COLO829 (cell line): ENCODE results near the gene MAPKAP1.

Experiments
- DNase-seq: peaks from one replicate; pipeline ENCODE4 v3.0.0; 2012; ENCODE audit warnings: low spot score

The MAPKAP1 gene

DNA sequence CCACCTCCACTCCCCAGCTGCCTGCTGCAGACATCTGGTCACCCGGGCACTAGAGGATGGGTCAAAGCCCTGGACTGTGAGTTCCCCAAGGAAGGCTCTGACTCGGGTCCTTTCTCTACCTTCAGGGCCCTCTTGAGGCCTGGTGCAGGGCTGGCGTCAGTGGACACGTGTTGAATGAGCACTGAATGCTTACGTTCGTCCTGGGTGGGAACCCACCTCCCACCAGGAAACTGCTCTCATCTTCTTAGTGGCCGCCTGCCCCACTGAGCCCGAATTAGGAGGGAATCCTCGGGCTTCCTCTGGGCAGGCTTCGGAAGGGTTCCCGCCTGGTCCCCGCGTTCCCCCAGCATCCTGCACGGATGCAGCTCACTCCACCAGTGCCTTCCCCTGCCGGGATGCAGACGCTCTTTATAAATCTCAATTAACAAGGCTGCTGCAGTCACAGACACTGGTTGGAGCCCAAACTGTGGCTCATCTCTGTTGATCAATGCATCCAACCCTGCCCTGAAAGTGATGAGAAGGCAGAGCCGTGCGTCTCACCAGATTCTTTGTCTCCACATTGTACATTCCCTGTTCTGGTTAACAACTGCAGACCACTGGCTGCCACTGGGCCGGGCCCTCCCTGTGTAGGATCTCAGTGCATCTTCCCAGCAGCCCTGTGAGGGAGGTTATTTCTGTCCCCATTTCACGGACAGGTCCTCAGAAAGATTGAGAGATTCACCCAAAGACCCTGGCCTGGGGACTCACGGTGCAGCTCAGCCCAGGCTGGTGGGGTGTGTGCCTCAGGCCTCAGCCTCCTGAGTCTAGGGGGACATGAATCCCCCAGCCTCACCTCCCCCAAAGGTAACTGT, 276.6 kb downstream of the MAPKAP1 start:
- no peak for DNase-seq

GRCh38 chr9:125429476-125430160, 277.4 kb downstream of the MAPKAP1 start:
- no peak for DNase-seq

DNA sequence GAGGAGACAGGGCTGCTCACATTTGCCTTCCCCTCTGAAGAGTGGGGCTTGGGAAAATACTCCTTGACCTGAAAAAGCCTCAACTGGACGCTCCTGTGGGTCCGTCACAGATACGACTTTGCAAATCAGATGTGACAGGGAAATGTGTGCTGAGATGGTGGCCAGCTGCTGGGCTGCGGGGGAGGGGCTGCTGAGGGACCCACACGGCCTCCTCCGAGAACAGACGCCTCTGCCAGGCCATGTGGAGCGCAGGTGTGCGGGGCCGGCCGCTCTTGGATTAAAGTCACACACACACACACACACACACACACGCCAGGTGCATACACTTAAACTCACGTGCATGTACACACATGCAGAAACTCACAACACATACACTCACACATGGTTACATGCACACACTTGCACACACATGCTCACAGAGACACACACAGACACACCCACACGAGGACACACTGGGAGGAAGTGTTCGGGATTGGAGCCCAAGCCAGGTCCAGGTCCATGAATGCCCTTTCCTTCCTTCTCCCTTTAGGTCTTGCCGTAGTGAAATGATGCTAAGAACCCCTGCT, 278.0 kb downstream of the MAPKAP1 start:
- no peak for DNase-seq

DNA sequence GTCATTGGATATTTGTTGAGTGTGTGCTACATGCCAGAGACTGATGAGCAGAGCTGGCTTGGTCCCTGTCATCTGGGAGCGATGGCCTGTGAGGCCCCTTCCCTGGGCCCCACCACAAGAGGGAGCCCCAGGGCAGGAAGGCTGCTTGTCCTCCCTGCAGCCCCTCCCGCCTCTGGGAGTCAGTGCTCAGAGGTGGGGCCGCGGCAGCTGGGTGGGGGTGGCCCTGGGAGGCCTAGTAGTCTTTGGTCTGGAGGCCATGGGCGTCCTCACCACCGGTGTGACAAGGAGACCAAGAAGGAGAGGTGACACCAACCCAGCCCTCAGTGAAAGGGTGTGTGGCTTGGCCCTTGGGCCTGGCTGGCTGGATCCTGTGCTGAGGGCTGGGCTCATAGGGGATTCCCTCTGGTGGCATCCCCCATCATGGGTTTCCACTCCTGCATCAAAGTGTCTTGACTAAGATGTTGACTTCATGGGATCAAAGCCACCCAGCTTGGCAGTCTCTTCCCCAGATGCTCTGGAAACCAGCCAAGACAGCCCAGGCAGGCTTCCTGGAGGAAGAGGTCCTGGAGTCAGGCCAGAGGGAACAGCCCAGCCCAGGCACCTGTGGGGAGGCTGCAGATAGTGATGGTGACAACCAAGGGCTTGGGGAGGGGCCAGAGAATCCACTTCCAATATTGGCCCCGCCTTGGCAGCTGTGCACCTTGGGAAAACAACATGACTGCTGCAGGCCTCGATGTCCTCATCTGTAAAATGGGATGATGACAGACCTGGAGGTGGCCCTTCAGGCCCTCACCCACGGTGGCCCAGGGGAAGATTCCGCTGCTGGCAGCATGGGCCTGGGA, 278.7 kb downstream of the MAPKAP1 start:
- no peak for DNase-seq

GRCh38 chr9:125427556-125427955, 279.5 kb downstream of the MAPKAP1 start:
- no peak for DNase-seq

DNA sequence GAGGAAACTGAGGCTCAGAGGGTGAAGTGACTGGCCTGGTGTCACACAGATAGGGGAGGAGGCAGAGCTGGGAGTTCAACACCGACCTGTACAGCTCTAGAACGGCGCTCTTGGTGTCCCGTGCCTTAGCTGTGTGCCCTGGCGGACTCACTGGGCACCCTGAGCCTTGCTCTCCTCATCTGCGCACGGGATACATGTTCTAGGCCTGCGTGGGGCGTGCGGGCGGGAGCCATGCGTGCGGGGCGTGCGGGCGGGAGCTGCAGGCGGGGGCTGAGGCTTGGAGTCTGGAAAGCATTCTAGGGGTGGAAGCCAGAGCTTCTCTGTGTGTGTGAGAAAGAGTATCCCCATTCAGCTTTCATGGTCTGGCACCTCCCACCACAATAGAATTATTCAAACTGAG, 280.1 kb downstream of the MAPKAP1 start:
- DNase-seq = no peak

DNA sequence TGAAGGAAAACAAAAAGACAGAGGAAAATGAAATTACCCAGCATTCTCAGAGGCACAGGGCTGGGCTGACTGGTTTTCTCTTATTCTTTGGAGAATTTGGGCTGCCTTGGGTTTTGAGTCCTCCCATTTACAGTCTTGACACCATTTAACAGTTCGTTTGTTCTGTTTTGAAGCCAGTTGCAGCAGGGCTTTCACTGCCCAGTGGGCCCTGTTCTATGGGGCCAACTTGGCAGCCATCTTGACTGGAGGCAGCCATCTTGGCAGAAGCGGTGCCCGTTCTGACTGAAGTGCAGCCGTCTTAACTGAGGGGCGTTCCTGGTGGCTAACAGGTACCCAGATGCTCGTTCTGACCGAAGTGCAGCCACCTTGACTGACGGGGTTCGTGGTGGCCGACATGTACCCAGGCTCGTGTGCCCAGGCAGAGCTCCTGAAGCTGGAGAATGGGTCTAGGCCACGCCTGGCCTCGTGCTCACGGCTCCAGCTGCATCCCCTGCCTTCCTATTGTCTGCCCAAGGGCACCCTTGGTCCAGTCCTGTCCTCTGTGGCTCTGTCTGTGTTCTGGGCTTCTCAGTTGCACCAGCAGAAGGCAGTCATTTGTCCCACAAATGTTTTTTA, 281.0 kb downstream of the MAPKAP1 start:
- no peak for DNase-seq

- no peak for DNase-seq
Observed at GRCh38 chr9:125425170-125425897, 281.7 kb downstream of the MAPKAP1 start.

GRCh38 chr9:125423964-125424363, 283.0 kb downstream of the MAPKAP1 start:
- DNase-seq = no peak

- DNase-seq = no peak
Observed at GRCh38 chr9:125422853-125423252, 284.2 kb downstream of the MAPKAP1 start.

DNA sequence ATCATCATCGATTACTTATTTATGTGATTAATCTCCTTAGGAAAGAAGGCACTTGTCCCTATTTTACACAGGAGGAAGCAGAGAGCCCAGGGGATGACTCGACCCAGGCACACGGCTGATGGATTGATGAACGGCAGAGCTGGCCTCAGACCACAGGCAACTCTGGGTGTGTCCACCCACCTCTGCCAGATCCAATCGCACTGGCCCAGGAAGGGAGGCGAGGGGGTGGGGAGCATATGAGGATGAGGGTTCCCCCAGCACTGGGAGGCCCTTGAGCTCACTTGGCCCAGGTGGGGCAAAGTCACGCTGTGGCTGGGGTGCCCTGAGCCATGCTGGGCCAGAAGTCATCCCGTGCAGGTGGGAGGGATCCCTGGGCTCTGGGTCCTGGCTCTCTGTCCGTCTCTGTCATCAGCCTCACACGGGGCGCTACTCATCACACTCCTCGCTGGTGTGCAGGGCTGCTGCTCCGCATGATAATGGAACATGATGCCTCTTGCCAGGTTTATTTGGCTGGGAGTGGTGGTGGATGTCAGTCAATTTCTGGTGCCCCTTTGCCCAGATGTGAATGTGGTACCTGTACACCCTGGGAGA, 285.3 kb downstream of the MAPKAP1 start:
- no peak for DNase-seq

DNA sequence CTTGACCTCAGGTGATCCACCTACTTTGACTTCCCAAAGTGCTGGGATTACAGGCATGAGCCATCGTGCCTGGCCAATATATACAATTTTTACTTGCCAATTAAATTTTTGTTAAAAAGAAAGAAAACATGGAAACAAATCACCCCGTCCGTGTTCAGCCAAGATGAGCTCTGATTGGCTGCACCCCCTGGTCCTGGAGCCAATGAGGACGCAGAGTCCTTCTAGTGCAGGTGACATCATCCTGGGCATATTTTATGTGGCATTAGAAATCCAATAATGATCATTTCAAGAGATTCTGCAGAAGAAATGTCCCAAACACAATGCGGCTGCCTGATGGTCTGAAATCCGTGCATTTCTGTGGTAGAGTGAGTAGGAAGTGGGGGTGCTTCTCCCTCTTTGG, 285.8 kb downstream of the MAPKAP1 start:
- DNase-seq = no peak

DNA sequence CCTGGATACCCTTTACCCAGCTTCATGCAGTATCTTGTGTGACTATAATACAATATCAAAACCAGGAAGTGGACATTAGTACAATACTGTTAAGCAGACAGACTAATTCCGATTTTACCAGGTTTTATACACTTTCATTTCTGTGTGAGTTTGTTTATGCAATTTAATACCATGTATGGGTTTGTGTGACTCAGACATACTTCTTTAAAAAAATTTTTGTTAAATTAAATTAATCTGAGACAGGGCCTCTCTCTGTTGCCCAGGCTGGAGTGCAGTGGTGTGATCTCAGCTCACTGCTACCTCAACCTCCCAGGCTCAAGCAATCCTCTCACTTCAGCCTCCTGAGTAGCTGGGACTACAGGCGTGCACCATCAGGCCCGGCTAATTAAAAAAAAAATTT, 288.6 kb downstream of the MAPKAP1 start:
- DNase-seq = no peak

DNA sequence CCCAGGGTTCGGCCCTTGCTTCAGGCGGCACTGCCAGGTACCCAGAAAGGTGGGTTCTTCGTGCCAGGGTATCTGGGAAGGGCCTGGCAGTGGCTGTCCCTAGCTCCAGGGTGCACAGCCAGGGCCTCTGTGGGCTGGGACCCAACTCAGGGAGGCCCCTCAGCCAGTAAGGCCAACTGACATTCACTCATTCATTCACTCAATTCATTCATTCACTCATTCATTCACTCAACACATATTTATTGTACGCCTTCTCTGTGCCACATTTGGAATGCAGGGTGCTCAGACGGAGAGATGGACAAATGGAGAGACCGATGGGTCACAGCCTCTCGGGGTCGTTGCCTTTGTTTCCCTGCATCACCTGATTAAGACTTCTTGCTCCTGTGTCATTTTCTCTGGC, 290.5 kb downstream of the MAPKAP1 start:
- no peak for DNase-seq

DNA sequence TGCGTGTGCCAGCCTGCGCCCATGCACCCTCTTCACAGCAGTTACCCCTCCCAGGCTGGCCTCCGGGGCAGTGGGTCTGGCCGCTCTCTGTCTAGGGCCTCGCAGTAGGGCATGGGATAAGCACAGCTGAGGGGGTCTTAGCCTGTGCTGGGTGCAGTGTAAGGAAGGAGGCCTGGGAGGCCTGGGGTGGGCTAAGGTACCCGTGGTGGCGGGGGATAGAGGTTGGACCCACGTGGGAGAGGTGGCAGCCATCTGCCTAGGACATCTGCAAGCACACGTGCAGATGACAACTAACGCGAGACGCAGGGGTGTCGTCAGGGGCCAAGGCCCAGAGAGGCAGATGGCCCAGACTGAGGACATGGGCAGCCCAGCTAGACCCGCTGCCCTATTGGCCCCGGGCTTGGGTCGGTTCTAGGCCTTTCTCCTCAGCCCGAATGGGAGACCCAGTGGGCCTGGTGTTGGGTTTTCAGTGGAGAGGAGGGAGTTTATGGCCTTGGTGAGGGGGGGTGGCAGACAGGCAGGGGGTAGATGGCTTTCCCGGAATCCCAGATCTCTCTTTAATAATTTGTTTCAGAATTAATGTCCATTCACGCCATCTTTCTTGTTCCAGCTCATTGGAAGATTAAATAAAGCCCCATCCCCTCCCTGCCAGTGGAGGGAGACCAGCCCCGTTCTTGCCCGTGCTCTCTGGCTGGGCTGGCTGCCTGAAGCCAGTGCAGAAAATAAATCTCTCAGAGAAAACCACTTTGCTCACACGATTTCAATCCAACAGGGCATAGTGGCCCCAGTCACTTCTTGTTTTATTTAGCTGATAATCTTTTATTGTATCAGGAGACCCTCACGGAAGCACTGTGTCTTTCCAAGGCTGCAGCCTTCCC, 291.2 kb downstream of the MAPKAP1 start:
- DNase-seq = no peak

DNA sequence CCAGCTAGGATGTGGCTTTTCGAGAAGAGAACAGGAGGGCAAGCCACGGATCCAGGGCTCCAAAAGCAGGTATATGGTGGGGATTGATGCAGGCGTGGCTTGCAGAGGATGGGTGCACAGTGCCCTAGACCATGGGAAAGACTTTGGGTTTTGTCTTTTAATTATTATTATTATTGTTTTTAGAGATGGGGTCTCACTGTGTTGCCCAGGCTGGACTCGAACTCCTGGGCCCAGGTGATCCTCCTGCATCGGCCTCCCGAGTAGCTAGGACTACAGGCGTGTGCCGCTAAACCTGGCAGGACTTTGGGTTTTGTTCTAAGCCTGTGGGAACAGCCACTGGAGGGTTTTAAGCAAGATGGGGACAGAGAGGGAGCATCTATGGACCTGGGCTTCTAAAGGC, 293.4 kb downstream of the MAPKAP1 start:
- DNase-seq = no peak

- DNase-seq = no peak
Observed at GRCh38 chr9:125412166-125412565, 294.8 kb downstream of the MAPKAP1 start.

GRCh38 chr9:125411171-125411756, 295.7 kb downstream of the MAPKAP1 start:
- no peak for DNase-seq

- no peak for DNase-seq
Observed at GRCh38 chr9:125410522-125410894, 296.5 kb downstream of the MAPKAP1 start.
